Nephron (organoid): ENCODE measurements around the gene GLI3.

Experiments
- H3K27ac Mint-ChIP-seq, 3 experiments: 2 replicates each; pipeline ENCODE4 v1.8.0; 2020; ENCODE audit warnings: mixed read lengths in 3 of 3, mild to moderate bottlenecking in 2 of 3, moderate library complexity in 1 of 3
- H3K27me3 Mint-ChIP-seq: 2 replicates; pipeline ENCODE4 v1.8.0; 2021; ENCODE audit warnings: low read depth, mild to moderate bottlenecking, moderate library complexity, mixed read lengths
- H3K36me3 Mint-ChIP-seq: 2 replicates; pipeline ENCODE4 v1.8.0; 2020; ENCODE audit warnings: low read depth, mixed read lengths
- H3K4me1 Mint-ChIP-seq: 2 replicates; pipeline ENCODE4 v1.8.0; 2020; ENCODE audit warnings: mixed read lengths
- H3K4me3 Mint-ChIP-seq, 3 experiments: 2 replicates each; pipeline ENCODE4 v1.8.0; 2020; ENCODE audit warnings: mild to moderate bottlenecking in 3 of 3, mixed read lengths in 3 of 3, moderate library complexity in 2 of 3
- H3K9me3 Mint-ChIP-seq: 2 replicates; pipeline ENCODE4 v1.8.0; 2020; ENCODE audit warnings: mixed read lengths
- CTCF ChIP-seq, 3 experiments: fragments of 200-600 bp; sonication (generic); IDR thresholded peaks; one replicate each; pipeline ENCODE4 v1.5.0; 2021; ENCODE audit warnings: antibody characterized with exemption in 3 of 3; ENCODE audit not compliant: unreplicated experiment in 3 of 3

The GLI3 gene

GRCh38 chr7:42193471-42194129 lies 43.4 kb downstream of the GLI3 start:
- Mint-ChIP-seq H3K9me3 (no peaks in the 10 kb centered on the region), H3K4me1 (peaks cover 70% of the 10 kb centered on the region), H3K27ac (peak overlapping the region; percentile 85 to 90 (median 90)), H3K36me3 (peaks cover 17% of the 10 kb centered on the region), H3K4me3 (peak overlapping the region; percentile 38 to 56 (median 53)), H3K27me3 (no peaks in the 10 kb centered on the region)
- TF ChIP-seq CTCF (IDR thresholded peaks at IDR 0.05; ENCODE audit: unreplicated experiment in 3 of 3), result no peak

GRCh38 chr7:42192851-42193461 lies 44.1 kb downstream of the GLI3 start:
- H3K27ac Mint-ChIP-seq, result peak overlapping the region; percentile 65 to 90 (median 85)
- H3K4me3 Mint-ChIP-seq, result peak overlapping the region in 2 of 3 experiments; percentile 12
- peaks cover 67% of the 10 kb centered on the region for H3K4me1 Mint-ChIP-seq
- TF ChIP-seq CTCF (IDR thresholded peaks at IDR 0.05; ENCODE audit: unreplicated experiment in 3 of 3), result no peak
- H3K9me3 Mint-ChIP-seq, result no peaks in the 10 kb centered on the region
- peaks cover 17% of the 10 kb centered on the region for H3K36me3 Mint-ChIP-seq
- H3K27me3 Mint-ChIP-seq, result no peaks in the 10 kb centered on the region

GRCh38 chr7:42192066-42192465 lies 44.9 kb downstream of the GLI3 start:
- no peak overlapping the region for H3K4me3 Mint-ChIP-seq
- peaks cover 64% of the 10 kb centered on the region for H3K4me1 Mint-ChIP-seq
- H3K36me3 Mint-ChIP-seq, result peaks cover 13% of the 10 kb centered on the region
- H3K27me3 Mint-ChIP-seq, result no peaks in the 10 kb centered on the region
- no peak for TF ChIP-seq CTCF (IDR thresholded peaks at IDR 0.05; ENCODE audit: unreplicated experiment in 3 of 3)
- H3K9me3 Mint-ChIP-seq, result no peaks in the 10 kb centered on the region
- H3K27ac Mint-ChIP-seq, result peak overlapping the region; percentile 55 to 90 (median 85)

- Mint-ChIP-seq H3K4me3 (no peak overlapping the region), H3K27ac (peak overlapping the region; percentile 10 to 45 (median 25)), H3K9me3 (no peaks in the 10 kb centered on the region), H3K27me3 (no peaks in the 10 kb centered on the region), H3K4me1 (peaks cover 46% of the 10 kb centered on the region), H3K36me3 (peaks cover 13% of the 10 kb centered on the region)
- TF ChIP-seq CTCF (IDR thresholded peaks at IDR 0.05; ENCODE audit: unreplicated experiment in 3 of 3), result no peak
These were observed 47.5 kb downstream of the GLI3 start for GRCh38 chr7:42189535-42189934.

- TF ChIP-seq CTCF (IDR thresholded peaks at IDR 0.05; ENCODE audit: unreplicated experiment in 3 of 3), result peak; percentile 40 to 49 (median 43)
- H3K27me3 Mint-ChIP-seq, result no peaks in the 10 kb centered on the region
- no peak overlapping the region for H3K4me3 Mint-ChIP-seq
- H3K36me3 Mint-ChIP-seq, result peaks cover 26% of the 10 kb centered on the region
- H3K27ac Mint-ChIP-seq, result no peak overlapping the region
- peaks cover 15% of the 10 kb centered on the region for H3K4me1 Mint-ChIP-seq
- H3K9me3 Mint-ChIP-seq, result no peaks in the 10 kb centered on the region
These were observed 50.9 kb downstream of the GLI3 start for GRCh38 chr7:42186151-42186550.

- TF ChIP-seq CTCF (IDR thresholded peaks at IDR 0.05; ENCODE audit: unreplicated experiment in 3 of 3), result no peak
- no peaks in the 10 kb centered on the region for H3K27me3 Mint-ChIP-seq
These were observed 51.3 kb downstream of the GLI3 start for GRCh38 chr7:42185726-42186125.

More at GRCh38 chr7:42185726-42186125, 51.3 kb downstream of the GLI3 start:
- Mint-ChIP-seq H3K9me3 (no peaks in the 10 kb centered on the region), H3K4me3 (no peak overlapping the region), H3K4me1 (peaks cover 15% of the 10 kb centered on the region), H3K36me3 (peaks cover 26% of the 10 kb centered on the region), H3K27ac (no peak overlapping the region)
